PC-3 (cell line): ENCODE results near the gene NOA1.

Experiments used
- EZH2 ChIP-seq: fragments of 300-600 bp; sonication (generic); IDR thresholded peaks from one replicate; pipeline ENCODE4 v1.6.1; 2017; ENCODE audit warnings: antibody characterized with exemption, mild to moderate bottlenecking, low read length; ENCODE audit not compliant: unreplicated experiment
- TF ChIP-seq, protein P1 (sequence below): fragments of 300-600 bp; sonication (generic); conservative IDR thresholded peaks from 2 replicates; pipeline ENCODE4 v1.5.1; 2017; ENCODE audit warnings: antibody characterized with exemption, low read depth, mild to moderate bottlenecking, low read length

DNA sequence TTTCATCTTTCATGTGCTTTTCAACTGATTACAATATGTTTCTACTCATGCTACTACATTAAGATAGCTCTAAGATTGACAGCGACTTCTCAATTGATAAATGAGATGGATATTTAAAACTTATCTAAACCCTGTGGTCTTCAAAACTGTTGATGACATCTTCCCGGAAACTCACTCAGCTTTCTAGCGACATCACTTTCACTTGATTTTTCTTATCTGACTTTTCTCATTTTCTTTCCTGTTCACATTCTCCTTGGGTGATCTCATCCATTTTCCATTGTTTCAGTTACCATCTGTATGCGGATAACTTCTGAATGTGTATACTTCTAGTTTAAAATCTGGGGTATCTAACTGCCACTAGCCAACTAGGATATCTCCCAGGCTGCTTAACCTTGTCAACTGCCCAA lies 4.4 kb upstream of the NOA1 start:
- TF ChIP-seq, protein P1, sequence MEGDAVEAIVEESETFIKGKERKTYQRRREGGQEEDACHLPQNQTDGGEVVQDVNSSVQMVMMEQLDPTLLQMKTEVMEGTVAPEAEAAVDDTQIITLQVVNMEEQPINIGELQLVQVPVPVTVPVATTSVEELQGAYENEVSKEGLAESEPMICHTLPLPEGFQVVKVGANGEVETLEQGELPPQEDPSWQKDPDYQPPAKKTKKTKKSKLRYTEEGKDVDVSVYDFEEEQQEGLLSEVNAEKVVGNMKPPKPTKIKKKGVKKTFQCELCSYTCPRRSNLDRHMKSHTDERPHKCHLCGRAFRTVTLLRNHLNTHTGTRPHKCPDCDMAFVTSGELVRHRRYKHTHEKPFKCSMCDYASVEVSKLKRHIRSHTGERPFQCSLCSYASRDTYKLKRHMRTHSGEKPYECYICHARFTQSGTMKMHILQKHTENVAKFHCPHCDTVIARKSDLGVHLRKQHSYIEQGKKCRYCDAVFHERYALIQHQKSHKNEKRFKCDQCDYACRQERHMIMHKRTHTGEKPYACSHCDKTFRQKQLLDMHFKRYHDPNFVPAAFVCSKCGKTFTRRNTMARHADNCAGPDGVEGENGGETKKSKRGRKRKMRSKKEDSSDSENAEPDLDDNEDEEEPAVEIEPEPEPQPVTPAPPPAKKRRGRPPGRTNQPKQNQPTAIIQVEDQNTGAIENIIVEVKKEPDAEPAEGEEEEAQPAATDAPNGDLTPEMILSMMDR, result no peak
- no peak for TF ChIP-seq EZH2
